Peyer's patch (tissue), 4 donors: ENCODE results near the gene TEDC1.

Source experiments
- CTCF ChIP-seq, 6 experiments: fragments of 450-650 bp in 4 of 6; fragments of 200-600 bp in 2 of 6; sonication (generic) in 1 of 6; IDR thresholded peaks; one replicate each; pipeline ENCODE4 v1.5.1; 2017 to 2019; ENCODE audit warnings: antibody characterized with exemption in 6 of 6, mild to moderate bottlenecking in 3 of 6, moderate library complexity in 1 of 6
- POLR2A ChIP-seq, 2 donors: fragments of 450-650 bp; IDR thresholded peaks; one replicate each; pipeline ENCODE4 v1.5.1; 2017; ENCODE audit warnings: antibody characterized with exemption in 2 of 2, mild to moderate bottlenecking in 2 of 2, moderate library complexity in 2 of 2

- TF ChIP-seq POLR2A (IDR thresholded peaks at IDR 0.05) (no peak), CTCF (IDR thresholded peaks at IDR 0.05) (no peak)
These were observed 43.5 kb downstream of the TEDC1 start for GRCh38 chr14:105534586-105534985.
